Measurements from ENCODE around the gene PITPNC1. TPM values are rescaled to one million over a fixed set of nuclear protein-coding genes. Genes with fewer than 3 reads are reported as not detected.
"Not testable (repeated sequence)": the region's sequence is repeated elsewhere in the genome, so short reads cannot be mapped to it uniquely, and the experiment has no call there.

PITPNC1 gene
- total RNA-seq, 1 donor from 2014 or later, result 23.7 TPM

GRCh38 chr17:67415291-67415690 is 38.2 kb downstream of the PITPNC1 start:
- TF ChIP-seq CTCF (IDR thresholded peaks at IDR 0.05), result no peak
- Histone ChIP-seq H3K4me1 (peaks cover 23% of the 10 kb centered on the region), H3K27ac (no peak overlapping the region), H3K4me3 (no peak overlapping the region), H3K9me3 (no peaks in the 10 kb centered on the region), H3K27me3 (ENCODE audit: low read depth) (no peaks in the 10 kb centered on the region), H3K36me3 (no peaks in the 10 kb centered on the region)
- ATAC-seq (no peak), DNase-seq (no peak)
- intact Hi-C loops (cut with DNase I), result no loop called here

- DNase-seq (no peak), ATAC-seq (peak in 1 of 2 donors; percentile 61)
- H3K4me1 ChIP-seq, result peaks cover 28% of the 10 kb centered on the region
- H3K36me3 ChIP-seq, result no peaks in the 10 kb centered on the region
- H3K4me3 ChIP-seq, result no peak overlapping the region
- no peaks in the 10 kb centered on the region for H3K9me3 ChIP-seq
- intact Hi-C loops (cut with DNase I), result no loop called here
- no peaks in the 10 kb centered on the region for H3K27me3 ChIP-seq (ENCODE audit: low read depth)
- TF ChIP-seq CTCF (IDR thresholded peaks at IDR 0.05), result no peak
- H3K27ac ChIP-seq, result no peak overlapping the region
Measured at GRCh38 chr17:67417507-67417906, 40.4 kb downstream of the PITPNC1 start.

GRCh38 chr17:67420994-67421393 is 43.9 kb downstream of the PITPNC1 start:
- no peak for TF ChIP-seq CTCF (IDR thresholded peaks at IDR 0.05)
- Histone ChIP-seq H3K9me3 (no peaks in the 10 kb centered on the region), H3K27me3 (ENCODE audit: low read depth) (no peaks in the 10 kb centered on the region), H3K4me3 (no peak overlapping the region), H3K36me3 (no peaks in the 10 kb centered on the region), H3K4me1 (peaks cover 26% of the 10 kb centered on the region), H3K27ac (peak overlapping the region; percentile 64)
- intact Hi-C loops (cut with DNase I), result no loop called here
- ATAC-seq (no peak), DNase-seq (no peak)

- no peaks in the 10 kb centered on the region for H3K36me3 ChIP-seq
- ATAC-seq, result peak; percentile 84 to 90
- peak overlapping the region; percentile 73 for H3K27ac ChIP-seq
- H3K9me3 ChIP-seq, result no peaks in the 10 kb centered on the region
- no peaks in the 10 kb centered on the region for H3K27me3 ChIP-seq (ENCODE audit: low read depth)
- intact Hi-C loops (cut with DNase I), result no loop called here
- H3K4me3 ChIP-seq, result no peak overlapping the region
- DNase-seq, result no peak
- peaks cover 26% of the 10 kb centered on the region for H3K4me1 ChIP-seq
- no peak for TF ChIP-seq CTCF (IDR thresholded peaks at IDR 0.05)
Measured at GRCh38 chr17:67421869-67422273, 44.8 kb downstream of the PITPNC1 start.

- intact Hi-C loops (cut with DNase I), result not testable (repeated sequence)
Measured at GRCh38 chr17:67422296-67422695, 45.2 kb downstream of the PITPNC1 start.

GRCh38 chr17:67422897-67423296 is 45.8 kb downstream of the PITPNC1 start:
- ATAC-seq (no peak), DNase-seq (no peak)
- H3K4me3 ChIP-seq, result no peak overlapping the region
- no peak overlapping the region for H3K27ac ChIP-seq
- no peaks in the 10 kb centered on the region for H3K27me3 ChIP-seq (ENCODE audit: low read depth)
- H3K9me3 ChIP-seq, result no peaks in the 10 kb centered on the region
- H3K36me3 ChIP-seq, result no peaks in the 10 kb centered on the region
- peaks cover 26% of the 10 kb centered on the region for H3K4me1 ChIP-seq
- intact Hi-C loops (cut with DNase I), result no loop called here
- no peak for TF ChIP-seq CTCF (IDR thresholded peaks at IDR 0.05)

More at GRCh38 chr17:67422296-67422695, 45.2 kb downstream of the PITPNC1 start:
- H3K27me3 ChIP-seq (ENCODE audit: low read depth); H3K4me3 ChIP-seq; ATAC-seq; DNase-seq; H3K36me3 ChIP-seq; H3K9me3 ChIP-seq: not testable (repeated sequence)
- Histone ChIP-seq H3K27ac (peak overlapping the region; percentile 73), H3K4me1 (peaks cover 26% of the 10 kb centered on the region)
